ENCODE data around the gene NSL1. TPM values are rescaled to one million over a fixed set of nuclear protein-coding genes. Genes with fewer than 3 reads are reported as not detected.

Gene NSL1
- total and polyA plus RNA-seq, 9 of the 15 experiments (the other 6 are each of a cell fraction or from before 2014, with no cell fraction given) = 53.5 to 108 (median 59.1) TPM

DNA sequence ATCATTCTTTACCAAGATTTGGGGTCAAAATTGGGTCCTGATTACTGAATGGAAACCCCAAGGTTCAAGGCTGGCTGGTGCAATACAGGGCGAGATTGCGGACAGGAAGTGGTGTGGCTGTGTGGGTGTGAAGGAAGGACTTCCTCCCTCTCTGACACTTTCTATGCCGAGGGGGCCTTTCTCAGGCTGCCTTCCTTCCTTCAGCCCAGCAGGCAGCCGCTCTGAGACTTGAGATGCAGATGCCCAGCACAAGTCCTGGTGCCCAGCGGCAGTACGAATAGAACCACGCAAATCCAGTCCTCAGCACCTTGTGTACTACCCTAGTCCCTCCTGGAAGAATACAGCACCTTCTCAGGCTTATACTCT lies 108.2 kb downstream of the NSL1 start (continued):
- TF ChIP-seq ZNF175 (CRISPR knock-in tag; IDR thresholded peaks at IDR 0.05; ENCODE audit: low read depth) (no peak), PURB (CRISPR knock-in tag; IDR thresholded peaks at IDR 0.05; ENCODE audit: low read depth) (no peak), HDAC6 (IDR thresholded peaks at IDR 0.05; ENCODE audit: low read depth, low read length) (no peak), POLR2G (IDR thresholded peaks at IDR 0.05; ENCODE audit: low read depth, low read length) (no peak), RFX5 (IDR thresholded peaks at IDR 0.05; ENCODE audit: low read depth, low read length) (no peak), ZNF354B (CRISPR knock-in tag; IDR thresholded peaks at IDR 0.05) (no peak), ETV6 (IDR thresholded peaks at IDR 0.05; ENCODE audit: borderline replicate concordance in 1 of 2, low read depth in 2 of 2, low read length in 1 of 2) (peak; percentile 55 to 88; a peak in 3 of 4 replicates), ETV6 (CRISPR knock-in tag; IDR thresholded peaks at IDR 0.05; ENCODE audit: borderline replicate concordance) (no peak), RBFOX2 (IDR thresholded peaks at IDR 0.05; ENCODE audit: low read depth, low read length) (peak; percentile 66), CREM (IDR thresholded peaks at IDR 0.05; ENCODE audit: low read depth) (no peak), GABPB2 (CRISPR knock-in tag; conservative IDR thresholded peaks at IDR 0.05) (no peak)
- TF ChIP-seq, protein P1, sequence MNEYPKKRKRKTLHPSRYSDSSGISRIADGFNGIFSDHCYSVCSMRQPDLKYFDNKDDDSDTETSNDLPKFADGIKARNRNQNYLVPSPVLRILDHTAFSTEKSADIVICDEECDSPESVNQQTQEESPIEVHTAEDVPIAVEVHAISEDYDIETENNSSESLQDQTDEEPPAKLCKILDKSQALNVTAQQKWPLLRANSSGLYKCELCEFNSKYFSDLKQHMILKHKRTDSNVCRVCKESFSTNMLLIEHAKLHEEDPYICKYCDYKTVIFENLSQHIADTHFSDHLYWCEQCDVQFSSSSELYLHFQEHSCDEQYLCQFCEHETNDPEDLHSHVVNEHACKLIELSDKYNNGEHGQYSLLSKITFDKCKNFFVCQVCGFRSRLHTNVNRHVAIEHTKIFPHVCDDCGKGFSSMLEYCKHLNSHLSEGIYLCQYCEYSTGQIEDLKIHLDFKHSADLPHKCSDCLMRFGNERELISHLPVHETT (CRISPR knock-in tag; conservative IDR thresholded peaks at IDR 0.05 in 1 of 2, IDR thresholded peaks at IDR 0.05 in 1 of 2) = no peak
- TF ChIP-seq, protein P2, sequence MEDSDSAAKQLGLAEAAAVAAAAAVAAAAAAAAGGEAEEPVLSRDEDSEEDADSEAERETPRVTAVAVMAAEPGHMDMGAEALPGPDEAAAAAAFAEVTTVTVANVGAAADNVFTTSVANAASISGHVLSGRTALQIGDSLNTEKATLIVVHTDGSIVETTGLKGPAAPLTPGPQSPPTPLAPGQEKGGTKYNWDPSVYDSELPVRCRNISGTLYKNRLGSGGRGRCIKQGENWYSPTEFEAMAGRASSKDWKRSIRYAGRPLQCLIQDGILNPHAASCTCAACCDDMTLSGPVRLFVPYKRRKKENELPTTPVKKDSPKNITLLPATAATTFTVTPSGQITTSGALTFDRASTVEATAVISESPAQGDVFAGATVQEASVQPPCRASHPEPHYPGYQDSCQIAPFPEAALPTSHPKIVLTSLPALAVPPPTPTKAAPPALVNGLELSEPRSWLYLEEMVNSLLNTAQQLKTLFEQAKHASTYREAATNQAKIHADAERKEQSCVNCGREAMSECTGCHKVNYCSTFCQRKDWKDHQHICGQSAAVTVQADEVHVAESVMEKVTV (CRISPR knock-in tag; IDR thresholded peaks at IDR 0.05) = no peak
- TF ChIP-seq, protein P3, sequence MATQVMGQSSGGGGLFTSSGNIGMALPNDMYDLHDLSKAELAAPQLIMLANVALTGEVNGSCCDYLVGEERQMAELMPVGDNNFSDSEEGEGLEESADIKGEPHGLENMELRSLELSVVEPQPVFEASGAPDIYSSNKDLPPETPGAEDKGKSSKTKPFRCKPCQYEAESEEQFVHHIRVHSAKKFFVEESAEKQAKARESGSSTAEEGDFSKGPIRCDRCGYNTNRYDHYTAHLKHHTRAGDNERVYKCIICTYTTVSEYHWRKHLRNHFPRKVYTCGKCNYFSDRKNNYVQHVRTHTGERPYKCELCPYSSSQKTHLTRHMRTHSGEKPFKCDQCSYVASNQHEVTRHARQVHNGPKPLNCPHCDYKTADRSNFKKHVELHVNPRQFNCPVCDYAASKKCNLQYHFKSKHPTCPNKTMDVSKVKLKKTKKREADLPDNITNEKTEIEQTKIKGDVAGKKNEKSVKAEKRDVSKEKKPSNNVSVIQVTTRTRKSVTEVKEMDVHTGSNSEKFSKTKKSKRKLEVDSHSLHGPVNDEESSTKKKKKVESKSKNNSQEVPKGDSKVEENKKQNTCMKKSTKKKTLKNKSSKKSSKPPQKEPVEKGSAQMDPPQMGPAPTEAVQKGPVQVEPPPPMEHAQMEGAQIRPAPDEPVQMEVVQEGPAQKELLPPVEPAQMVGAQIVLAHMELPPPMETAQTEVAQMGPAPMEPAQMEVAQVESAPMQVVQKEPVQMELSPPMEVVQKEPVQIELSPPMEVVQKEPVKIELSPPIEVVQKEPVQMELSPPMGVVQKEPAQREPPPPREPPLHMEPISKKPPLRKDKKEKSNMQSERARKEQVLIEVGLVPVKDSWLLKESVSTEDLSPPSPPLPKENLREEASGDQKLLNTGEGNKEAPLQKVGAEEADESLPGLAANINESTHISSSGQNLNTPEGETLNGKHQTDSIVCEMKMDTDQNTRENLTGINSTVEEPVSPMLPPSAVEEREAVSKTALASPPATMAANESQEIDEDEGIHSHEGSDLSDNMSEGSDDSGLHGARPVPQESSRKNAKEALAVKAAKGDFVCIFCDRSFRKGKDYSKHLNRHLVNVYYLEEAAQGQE (IDR thresholded peaks at IDR 0.05; ENCODE audit: borderline replicate concordance) = no peak
- TF ChIP-seq, protein P3 (CRISPR knock-in tag; IDR thresholded peaks at IDR 0.05; ENCODE audit: low read depth) = 0 out of 2 replicates have a peak, but pooled peaks have one; percentile 27

All from K562 (cell line).